NCI-H82 treated with DMSO at 0.1 percent for 48 hours (cell line): ENCODE data around the gene NECTIN3.
A peak's percentile ranks its signal among the peaks of the same experiment; 100 is the strongest.

Source experiments
- DNase-seq: peaks from one replicate; lab custom pipeline; 2025; ENCODE audit not compliant: unreplicated experiment; lab: John Stamatoyannopoulos, UW

NECTIN3 gene

DNA sequence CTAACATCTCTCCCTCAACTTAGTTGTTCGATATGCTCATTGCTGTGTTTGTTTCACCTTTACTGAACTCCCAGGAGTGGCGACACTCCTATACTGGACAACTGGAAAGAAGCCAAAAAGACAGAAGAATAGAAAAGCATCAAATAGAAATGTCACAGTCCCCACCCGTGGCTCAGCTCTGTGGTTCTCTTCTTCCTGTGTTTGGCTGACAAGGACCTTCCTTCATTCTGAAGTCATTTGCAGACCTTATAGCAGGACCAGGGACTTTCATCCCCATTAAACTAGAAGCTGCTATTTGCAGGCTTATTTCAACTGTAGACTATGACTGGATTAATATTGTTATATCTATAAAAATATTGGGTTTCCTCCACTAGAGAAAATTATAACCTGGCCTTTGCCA is 125.9 kb downstream of the NECTIN3 start:
- DNase-seq = no peak

DNA sequence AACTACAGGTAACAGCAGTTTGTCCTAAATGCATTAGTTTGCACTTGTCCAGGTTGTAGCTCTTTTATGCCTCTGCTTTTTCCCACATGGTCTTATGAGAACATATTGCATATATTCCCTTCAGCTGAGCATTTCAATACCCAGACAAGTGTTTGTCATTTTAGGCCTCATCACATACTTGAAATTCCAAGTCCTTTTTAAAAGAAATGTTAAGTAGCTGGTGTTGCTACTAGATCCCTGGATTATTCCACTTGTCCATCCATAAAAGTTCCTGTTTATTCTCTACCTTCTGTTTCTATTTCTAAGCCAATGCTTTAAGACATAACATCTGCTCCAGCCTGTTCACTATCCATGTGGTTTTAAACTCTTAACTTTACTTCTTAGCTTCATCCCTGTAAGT is 128.4 kb downstream of the NECTIN3 start:
- DNase-seq = peak; percentile 69

DNA sequence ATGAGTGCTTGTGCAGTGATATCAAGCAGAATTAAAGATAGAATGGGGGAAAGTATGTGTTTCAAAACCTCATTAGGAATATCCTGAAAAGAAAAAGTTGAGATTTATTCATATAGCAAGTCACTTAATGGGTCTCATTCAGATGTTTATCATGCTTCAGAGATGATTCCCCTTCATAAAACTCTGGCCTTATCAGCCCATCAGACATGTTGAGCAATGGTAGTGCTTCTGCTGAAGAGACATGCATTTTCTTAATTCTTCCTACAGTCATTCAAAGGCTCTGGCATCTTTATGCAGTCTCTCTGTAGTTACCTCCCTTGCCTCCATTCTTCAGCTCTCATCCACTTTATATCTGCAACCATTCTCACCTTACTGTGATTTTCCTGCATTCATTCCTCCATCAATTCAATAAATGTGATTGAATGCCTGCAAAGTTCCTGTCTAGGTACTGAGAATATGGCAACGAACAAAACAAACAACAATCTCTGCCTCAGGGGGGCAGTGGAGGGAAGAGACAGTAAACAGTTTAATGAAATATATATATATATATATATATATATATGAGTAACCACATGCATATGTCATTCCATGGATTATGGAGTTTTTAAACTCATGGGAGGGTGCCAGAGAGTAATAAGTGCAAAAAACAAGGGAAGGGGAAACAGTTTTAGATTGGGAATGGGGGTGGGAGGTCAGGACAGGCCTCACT is 138.5 kb downstream of the NECTIN3 start:
- DNase-seq = no peak

DNA sequence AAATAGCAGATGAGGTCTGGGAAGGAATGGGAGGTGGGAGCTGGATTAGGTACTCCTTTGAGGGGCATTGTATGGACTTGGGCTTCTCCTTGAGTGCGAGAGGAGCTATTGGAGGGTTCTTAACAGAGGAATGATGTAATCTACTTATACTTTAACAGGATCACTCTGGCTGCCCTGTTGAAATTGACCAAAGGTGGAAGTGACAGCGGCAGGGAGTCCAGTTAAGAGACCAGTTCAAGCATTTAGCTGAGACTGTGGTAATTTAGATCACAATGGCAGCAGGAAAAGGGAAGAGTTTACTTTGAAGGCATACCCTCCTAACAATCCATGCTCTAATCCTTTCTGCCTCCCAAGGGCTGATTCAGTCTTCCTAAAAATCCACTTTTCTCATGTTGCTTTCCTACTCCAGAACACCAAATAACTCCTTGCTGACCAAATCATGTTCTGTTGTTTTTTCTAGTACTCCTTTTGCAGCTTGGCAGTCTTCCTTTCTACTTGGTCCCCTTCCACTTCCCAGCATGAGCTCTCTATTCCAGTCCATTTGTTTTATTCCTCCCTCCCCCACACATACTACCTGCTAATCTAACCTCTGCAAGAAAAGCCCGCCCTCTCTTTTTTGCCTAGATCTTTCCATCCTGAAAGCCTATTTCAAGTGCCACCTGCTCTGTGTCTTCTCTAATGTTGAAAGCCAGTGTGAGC is 139.4 kb downstream of the NECTIN3 start:
- DNase-seq = peak; percentile 63

DNA sequence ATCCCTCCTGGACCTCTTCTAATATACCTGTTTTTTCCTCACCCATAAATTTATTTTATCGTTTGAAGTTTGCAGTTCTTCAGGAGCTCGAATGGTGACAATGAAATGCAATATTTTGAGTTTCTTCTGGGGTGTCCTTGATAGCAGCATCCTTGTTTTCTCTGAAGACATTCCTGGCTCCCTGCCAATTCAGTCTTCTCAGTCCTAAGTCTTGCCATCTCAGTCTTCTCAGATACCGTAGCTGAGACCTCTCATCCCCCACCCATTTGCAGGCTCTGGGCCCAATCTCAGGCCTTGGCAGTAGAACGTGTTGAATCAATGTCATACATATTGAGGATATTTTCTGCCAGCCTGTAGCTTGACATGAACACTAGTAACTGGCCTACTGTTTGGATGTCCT is 140.9 kb downstream of the NECTIN3 start:
- no peak for DNase-seq

DNA sequence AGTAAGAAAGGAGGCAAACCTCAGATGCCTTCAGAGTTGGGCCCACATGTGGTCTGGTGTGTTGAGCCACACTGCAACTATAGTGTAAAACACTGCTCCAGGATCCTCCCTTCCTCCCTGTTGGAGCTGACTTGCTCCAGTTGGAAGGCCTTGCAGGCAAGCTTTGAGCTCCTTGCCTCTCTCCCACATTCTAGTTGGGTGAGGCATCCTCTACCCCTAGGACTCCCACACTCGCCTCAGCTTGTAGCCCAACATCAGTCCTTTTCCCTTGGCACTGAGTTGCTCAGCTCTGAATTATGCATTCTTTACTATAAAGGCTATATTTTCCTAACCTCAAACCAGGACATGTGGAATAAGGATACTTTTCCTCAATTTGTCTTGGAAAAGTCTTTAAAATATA is 143.9 kb downstream of the NECTIN3 start:
- DNase-seq = no peak

DNA sequence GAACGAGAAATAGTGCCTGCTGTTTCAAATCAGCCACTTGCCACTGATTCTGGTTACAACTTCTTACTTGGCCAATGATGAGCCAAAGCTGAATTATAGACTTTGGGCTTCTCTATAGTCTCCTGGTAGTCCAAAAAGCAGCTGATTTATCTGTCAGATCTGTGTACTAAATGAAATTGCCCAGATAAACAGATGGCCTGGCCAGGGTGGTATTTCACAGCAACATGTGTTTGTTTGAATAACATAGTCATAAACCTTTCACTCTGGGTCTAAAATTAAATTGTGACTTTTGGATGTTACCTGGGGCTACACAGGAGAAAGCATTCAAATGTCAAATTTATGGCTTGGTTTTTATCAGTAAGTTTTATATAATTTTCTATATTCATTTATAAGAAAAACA is 147.0 kb downstream of the NECTIN3 start:
- DNase-seq = no peak

DNA sequence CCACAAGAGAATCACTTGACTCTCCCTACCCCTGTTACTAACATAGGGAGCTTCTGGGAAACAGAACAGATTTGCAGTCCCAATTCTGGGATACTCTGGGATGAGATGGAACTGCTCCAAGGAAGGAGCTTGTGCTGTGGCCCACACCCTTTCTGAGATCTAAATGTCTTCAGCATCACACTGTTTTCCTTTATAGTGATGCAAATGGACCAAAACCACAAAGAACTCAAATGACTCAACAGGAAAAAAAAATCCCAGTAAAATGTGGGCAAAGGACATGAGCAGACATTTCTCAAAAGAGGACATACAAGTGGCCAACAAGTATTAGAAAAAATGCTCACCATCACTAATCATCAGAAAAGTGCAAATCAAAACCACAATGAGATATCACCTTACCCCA is 155.6 kb downstream of the NECTIN3 start:
- no peak for DNase-seq

DNA sequence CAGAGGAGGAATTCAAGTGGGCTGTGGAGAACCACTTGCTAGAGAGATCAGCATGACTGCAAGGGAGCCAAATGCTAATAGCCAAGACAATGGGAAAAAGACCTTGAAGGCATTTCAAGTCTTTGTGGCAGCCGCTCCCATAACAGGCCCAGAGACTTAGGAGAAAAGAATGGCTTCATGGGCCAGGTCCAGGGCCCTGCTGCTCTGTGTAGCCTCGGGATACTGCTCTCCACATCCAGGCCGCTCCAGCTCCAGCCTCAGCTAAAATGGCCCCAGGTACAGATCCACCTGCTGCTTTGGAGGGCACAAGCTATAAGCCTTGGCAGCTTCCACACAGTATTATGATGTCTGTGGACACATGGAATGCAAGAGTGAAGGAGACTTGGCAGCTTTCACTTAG is 157.7 kb downstream of the NECTIN3 start:
- no peak for DNase-seq

DNA sequence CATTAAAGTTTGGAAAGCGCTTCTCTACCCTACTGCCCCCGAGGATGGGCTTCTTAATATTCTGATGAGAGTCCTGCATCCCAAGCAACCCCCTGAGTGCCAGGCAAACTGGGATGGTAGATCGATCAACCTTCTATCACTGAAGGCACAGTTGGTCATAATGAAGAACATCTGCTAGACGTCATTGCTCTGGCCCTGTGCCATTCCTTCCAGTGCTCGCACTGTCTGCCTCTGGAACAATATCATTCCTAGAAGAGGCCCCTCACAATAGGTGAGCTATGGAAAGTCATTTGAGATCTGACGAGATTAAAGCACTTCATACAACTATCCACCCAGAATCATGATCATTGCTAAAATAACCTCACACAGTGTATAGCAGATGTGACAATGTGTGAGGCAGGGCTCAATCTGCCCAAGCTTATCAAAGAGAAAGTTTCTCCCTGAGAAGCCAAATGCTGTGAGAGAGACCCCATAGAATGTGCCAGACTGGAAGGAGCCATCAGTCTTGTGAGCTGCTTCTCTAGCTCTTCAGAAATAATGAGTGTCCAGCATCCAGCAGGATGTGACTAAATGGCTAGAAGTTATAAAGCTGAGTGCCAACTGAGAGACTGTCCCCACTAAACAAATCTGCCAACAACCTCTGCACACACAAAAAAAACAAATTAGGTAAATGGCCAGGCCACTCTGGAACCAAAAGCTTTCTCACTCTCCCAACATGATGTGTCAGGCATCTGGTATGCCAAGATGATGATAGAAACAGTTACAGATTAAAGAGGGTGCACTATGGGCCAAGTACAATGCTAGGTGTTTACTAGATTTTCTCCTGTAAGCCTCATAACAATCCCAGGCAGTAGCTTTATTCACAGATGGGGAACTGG is 165.5 kb downstream of the NECTIN3 start:
- no peak for DNase-seq

DNA sequence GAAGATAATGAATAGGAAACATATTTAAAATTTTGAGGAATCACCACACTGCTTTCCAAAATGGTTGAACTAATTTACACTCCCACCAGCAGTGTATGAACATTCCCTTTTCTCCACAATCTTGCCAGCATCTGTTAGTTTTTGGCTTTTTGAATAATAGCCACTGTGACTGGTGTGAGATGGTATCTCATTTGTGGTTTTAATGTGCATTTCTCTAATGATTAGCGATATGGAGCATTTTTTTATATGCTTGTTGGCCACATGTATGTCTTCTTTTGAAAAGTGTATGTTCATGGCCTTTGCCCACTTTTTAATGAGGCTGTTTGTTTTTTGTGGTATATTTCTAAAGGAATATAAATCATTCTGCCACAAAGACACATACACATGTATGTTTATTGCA is 166.3 kb downstream of the NECTIN3 start:
- DNase-seq = no peak

DNA sequence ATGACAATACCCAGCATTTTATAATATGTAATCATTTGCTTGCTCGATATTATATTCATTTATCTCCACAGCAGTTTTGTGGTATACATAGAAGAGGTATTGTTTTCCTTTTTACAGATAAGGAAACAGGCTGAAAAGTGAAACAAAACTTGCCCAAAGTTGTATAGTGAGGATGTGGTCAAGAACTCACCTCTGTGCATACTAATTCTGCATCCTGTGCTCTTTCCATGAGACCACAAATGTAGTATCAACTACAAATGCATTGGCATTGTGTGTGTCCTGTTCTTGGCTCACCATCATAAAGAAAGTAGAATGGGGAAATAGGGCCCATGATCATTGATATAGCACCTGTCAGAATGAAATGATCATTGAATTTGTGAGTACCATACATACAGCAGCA is 167.3 kb downstream of the NECTIN3 start:
- DNase-seq = no peak

DNA sequence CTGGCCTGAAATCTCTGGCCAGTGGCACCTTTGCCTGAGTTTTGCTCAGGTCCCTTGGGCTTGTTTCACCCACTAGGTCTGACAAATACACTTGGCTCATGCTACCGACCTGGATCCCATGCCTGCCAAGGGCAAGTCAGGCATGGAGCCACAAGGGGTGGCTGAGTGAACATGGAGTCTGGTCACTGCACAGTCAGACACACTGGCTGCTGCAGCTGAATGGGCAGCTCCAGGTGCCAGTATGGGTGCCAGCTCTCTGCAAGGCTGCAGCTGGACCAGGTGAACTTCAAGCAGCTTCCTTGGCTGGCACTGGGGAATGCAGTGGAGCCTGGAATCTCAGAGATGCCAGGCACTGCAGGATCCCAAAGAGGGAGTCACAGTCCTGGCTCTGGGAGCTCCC is 170.3 kb downstream of the NECTIN3 start:
- no peak for DNase-seq
